ENCODE measurements around the gene ARHGDIG.

The ARHGDIG gene

GRCh38 chr16:280991-281659 lies 734 bp downstream of the ARHGDIG start:
- no peak for DNase-seq (ENCODE audit: low read depth)

DNA sequence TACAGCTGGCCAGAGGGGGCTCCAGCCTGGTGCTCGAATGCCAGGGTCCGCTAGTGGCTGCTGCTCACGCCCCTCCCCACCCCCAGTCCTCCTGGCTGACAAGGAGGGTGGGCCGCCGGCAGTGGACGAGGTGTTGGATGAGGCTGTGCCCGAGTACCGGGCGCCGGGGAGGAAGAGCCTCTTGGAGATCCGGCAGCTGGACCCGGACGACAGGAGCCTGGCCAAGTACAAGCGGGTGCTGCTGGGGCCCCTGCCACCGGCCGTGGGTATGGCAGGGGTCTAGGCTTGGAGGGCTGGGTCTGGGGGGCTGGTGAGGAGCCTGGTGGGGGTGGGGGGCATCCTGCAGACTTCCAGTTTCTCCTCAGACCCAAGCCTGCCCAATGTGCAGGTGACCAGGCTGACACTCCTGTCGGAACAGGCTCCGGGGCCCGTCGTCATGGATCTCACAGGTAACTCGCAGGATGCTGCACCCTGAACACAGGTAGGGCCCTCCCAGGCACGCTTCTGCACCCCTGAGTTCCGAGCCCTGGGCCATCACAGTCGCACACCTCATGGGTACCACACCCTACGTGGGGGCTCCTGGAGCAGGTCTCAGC lies 1.4 kb downstream of the ARHGDIG start:
- no peak for DNase-seq (ENCODE audit: low read depth)

- no peak for DNase-seq (ENCODE audit: low read depth)
Observed at GRCh38 chr16:282491-282890, 2.1 kb downstream of the ARHGDIG start.

DNA sequence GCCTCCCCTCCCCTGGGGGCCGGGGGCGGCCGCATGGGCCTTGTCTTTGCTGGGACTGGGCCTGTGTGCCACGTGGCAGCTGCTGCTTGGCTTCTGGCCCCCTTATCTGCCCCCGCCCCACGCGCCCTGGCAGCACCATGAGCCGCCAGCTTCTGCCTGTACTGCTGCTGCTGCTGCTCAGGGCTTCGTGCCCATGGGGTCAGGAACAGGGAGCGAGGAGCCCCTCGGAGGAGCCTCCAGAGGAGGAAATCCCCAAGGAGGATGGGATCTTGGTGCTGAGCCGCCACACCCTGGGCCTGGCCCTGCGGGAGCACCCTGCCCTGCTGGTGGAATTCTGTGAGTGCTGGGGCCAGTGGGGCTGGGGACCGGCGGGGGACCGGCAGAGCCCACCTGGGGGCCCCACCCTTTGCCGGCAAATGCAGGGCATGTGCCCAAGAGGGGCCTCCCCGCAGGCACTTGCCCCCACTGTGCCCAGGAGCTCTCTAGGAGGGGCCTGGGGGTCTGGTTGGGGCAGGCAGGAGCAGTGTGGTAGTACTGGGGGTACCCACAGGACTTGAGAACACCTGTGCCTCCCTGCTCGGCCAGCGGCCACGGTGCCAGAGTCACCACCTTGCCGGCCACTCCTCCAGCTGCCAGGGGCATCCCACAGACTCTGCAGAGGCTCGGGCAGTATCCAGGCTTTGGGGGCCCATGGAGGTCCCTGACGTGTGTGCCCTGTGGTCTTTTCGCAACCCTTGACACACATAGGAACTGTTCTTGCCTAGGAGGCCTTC lies 2.8 kb downstream of the ARHGDIG start, which contains the start of gene PDIA2:
PDIA2 (plus strand) TSS at position 132 of the 773 bp plus-strand sequence; CDS start at position 138, 6 bp downstream.
- DNase-seq (ENCODE audit: low read depth), result no peak

DNA sequence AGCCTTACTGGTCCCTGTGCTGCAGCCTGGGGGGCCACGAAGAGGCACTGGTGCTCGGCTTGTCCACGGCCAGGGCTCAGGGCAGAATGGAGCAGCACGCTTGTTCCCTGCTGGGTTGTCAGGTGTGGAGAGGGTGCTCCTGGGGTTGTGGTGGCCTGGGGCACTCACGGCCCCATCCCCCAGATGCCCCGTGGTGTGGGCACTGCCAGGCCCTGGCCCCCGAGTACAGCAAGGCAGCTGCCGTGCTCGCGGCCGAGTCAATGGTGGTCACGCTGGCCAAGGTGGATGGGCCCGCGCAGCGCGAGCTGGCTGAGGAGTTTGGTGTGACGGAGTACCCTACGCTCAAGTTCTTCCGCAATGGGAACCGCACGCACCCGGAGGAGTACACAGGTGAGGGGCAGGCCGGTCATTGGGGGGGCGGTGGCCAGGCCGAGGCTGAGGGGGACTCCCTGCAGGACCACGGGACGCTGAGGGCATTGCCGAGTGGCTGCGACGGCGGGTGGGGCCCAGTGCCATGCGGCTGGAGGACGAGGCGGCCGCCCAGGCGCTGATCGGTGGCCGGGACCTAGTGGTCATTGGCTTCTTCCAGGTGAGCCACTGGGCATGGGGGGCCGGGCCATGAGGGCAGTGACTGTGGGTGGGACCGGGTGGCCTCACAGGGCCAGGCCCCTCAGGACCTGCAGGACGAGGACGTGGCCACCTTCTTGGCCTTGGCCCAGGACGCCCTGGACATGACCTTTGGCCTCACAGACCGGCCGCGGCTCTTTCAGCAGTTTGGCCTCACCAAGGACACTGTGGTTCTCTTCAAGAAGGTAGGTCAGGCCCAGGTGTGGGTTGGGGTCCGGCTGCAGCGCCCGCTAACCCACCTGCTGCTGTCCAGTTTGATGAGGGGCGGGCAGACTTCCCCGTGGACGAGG lies 4.1 kb downstream of the ARHGDIG start:
- no peak for DNase-seq (ENCODE audit: low read depth)

- no peak for DNase-seq (ENCODE audit: low read depth)
Observed at GRCh38 chr16:285146-286055, 5.0 kb downstream of the ARHGDIG start.

DNA sequence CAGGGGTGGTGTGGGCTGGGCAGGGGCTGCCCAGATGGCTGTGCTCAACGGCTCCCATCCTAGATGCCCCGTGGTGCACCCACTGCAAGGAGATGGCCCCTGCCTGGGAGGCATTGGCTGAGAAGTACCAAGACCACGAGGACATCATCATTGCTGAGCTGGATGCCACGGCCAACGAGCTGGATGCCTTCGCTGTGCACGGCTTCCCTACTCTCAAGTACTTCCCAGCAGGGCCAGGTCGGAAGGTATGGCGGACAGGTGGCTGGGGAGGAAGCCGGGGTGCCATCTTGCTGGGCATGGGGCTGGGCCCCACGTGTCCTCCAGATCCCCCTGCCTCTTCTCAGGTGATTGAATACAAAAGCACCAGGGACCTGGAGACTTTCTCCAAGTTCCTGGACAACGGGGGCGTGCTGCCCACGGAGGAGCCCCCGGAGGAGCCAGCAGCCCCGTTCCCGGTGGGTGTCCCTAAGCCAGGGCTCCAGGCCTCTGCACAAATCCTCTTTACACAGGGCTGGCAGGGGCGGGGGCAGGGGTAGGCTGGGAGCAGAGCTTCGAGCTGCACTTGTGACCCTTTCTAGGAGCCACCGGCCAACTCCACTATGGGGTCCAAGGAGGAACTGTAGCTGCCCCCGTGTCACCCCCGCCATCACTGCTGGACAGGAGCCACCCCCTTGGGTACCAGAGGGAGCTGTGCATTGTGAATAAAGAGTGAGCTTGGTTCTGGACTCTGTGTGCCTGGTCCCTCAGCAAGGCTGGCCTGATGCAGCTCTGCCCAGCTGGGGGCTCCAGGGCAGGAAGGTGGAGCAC lies 6.3 kb downstream of the ARHGDIG start:
- no peak for DNase-seq (ENCODE audit: low read depth)

DNA sequence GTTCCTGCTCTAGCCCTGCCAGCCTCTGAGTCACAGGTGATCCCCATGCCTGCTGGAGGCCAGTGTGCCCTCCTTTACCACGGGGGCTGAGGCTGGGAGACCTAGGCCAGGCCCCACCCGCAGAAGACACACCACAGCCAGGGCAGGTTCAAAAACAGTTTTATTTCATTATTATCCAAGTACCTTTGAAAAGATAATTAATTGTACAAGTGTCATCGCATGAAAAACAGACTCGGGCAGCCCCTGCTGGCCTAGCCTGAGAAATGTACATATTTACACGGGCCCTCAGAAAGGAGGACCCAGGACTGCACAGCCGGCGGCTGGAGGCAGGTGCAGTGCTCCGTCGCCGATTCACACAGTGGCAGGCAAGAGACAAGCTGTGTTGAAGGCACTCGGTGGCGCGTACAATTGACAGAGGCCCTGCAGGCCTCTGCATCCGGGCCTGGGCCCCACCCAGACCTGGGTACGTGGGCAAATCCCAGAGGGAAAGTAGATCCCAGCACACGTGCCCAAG lies 7.0 kb downstream of the ARHGDIG start:
- DNase-seq (ENCODE audit: low read depth), result no peak

DNA sequence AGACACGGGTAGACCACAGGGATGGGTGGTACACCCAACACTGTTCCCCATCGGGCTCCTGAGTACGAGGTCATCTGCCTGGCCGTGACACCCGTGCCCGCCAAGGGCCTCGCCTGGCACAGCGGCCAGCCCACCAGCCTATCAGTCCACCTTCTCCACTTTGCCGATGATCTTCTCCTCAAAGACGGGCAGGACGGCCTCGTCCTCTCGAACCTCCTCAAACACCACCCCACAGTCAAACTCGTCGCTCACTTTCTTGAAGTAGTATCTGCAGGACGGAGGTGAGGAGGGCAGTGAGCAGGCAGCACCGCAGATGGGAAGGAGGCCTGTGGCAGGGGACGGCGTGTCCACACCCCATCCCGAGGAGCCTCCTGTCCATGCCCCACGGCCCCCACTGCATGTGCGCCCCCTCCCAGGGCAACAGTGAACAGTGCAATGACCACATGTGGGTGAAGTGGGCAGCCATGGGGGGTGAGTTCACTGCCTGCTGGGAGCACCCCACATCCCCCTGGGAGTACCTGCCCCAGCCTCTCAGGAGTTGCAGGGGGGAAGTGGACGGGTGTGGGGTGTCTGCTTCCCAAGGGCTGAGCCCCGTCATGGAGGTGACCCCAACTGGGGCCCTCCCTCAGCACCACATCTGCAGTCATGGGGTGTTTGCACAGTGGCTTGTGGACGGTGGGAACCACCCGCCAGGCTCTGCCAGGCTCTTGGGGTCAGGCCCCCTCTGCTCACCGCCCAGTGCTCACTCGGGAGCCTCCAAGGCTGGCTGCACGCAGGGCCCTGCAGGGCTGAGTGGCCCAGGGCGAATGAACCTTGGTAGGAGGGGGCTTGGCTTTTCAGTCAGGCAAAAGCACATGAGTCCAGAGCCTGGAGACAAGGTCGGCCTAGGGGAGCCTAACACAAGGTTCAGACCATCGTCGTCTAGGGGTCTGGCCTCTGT lies 7.9 kb downstream of the ARHGDIG start:
- no peak for DNase-seq (ENCODE audit: low read depth)

- no peak for DNase-seq (ENCODE audit: low read depth)
Observed at GRCh38 chr16:289395-289997, 9.1 kb downstream of the ARHGDIG start.

GRCh38 chr16:290015-290680 lies 9.8 kb downstream of the ARHGDIG start:
- no peak for DNase-seq (ENCODE audit: low read depth)

DNA sequence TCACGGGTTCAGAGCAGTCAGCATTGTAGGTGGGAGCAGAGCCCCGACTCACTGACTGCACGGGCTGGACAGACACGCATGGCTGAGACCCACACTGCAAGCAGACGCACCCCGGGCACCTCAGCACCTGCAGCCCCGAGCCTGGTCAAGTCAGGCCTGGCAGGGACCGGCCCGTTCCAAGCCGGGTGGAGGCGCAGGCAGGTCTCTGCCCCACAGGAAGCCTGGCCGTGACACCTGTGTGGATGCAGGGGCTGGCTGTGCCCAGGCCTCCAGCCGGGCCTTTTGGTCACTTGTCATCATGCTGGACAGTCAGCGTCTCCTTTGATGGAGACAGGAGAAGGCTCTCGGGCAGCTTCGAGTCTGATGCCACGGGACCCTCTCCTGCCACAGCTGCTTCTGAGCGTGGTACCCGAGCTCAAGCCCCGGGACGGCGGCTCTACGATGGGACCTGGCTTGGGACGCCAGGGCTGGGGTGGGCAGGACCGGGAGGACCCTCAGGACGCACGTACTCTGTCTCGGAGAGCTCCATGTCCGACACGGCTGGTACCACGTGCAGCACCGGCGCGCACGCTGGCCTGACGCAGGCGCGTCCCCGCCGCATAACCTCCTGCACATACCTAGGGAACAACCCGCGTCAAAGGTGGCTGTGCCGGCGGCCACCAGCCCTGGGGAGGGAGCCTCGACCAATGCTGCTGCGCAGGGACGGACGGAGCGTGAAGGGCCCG lies 10.5 kb downstream of the ARHGDIG start:
- no peak for DNase-seq (ENCODE audit: low read depth)

DNA sequence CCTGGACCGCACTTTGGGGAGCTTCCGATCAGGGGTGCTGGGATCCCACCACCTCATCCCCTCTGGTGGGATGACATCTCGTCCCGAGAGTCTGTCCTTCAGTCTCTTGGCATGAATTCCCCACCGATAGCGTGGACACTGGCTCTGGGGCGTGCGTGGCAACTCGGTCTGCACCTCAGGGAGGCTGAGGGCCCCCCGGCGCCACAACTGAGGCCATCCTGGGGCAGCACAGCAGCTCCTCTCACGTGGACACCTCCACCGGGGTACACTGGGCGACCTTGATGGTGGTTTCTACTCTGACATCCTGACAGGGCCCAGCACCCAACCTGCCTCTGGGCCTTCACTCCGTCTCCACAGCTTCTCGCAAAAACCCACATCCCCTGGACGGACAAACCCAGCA lies 11.1 kb downstream of the ARHGDIG start:
- DNase-seq (ENCODE audit: low read depth), result no peak

DNA sequence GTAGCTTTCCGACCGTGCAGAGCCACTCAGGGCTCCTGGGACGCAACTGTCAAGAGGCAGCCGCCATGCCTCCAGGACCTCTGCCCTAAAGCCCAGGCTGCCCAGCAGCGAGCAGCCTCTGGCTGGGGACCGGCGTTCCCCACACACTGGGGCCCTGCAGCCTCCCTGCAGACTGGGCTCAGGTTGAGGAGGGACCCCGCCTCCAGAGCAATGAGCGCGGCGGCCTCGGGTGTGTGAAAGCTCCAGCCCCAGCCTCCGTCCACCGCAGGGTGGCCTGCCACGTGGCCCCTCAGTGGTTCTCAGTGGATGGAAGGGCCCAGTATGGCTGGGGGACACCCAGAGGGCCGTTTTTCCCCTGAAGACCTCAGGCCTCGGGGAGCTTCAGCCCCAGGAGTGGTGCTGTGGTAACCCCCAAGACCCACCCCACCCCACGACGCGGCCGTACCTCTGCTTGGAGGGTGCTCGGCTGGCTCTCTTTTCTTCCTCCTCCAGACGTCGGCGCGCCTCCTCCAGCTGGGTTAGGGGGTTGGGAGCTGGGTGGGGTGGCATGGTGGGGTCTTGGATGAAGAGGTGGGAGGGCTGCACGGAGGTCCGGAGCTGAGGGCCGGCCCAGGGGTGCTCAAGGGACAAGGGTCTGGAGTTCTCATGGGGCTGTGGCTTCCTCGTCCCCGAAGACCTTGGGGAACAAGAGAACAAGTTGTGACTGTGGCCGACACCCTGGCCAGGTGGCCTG lies 12.8 kb downstream of the ARHGDIG start:
- DNase-seq (ENCODE audit: low read depth), result no peak

- DNase-seq (ENCODE audit: low read depth), result no peak
Observed at GRCh38 chr16:296276-296675, 15.9 kb downstream of the ARHGDIG start.

GRCh38 chr16:296806-297510 lies 16.6 kb downstream of the ARHGDIG start:
- DNase-seq (ENCODE audit: low read depth), result no peak

All from activated T-cell treated with anti-CD3 and anti-CD28 coated beads for 24 hours (primary cell).